CD4-positive, alpha-beta T cell (primary cell): ENCODE measurements around the gene SLCO2B1. TPM values are rescaled to one million over a fixed set of nuclear protein-coding genes. Genes with fewer than 3 reads are reported as not detected.

Experiments
- ATAC-seq: fragments of 200-7000 bp; cut with Tn5 transposase; one replicate; pipeline ENCODE4 v1.10.0; 2022; ENCODE audit warnings: mild to moderate bottlenecking; ENCODE audit not compliant: poor library complexity
- CTCF ChIA-PET: fragments of 350-600 bp; sonication (Branson Sonifier 250); formaldehyde crosslinking; loops from one replicate; lab custom pipeline; 2021; ENCODE audit warnings: antibody characterized with exemption, inconsistent platforms; lab: Charles Lee
- POLR2A ChIA-PET: fragments of 350-600 bp; sonication (Branson Sonifier 250); formaldehyde crosslinking; loops from one replicate; lab custom pipeline; 2021; ENCODE audit warnings: antibody characterized with exemption, inconsistent platforms; lab: Charles Lee
- DNase-seq, 14 experiments: peaks; one replicate each; pipeline ENCODE4 v3.0.0-alpha.2; 2013 to 2020; ENCODE audit warnings: mixed read lengths in 2 of 14
- H3K27ac ChIP-seq, 2 donors: one replicate each; pipeline versions ENCODE4 v1.5.1 to v1.7.0; 2013; ENCODE audit warnings: low read length in 2 of 2, low read depth in 1 of 2, mild to moderate bottlenecking in 1 of 2
- H3K27me3 ChIP-seq, 2 experiments: 1 replicate in 1 of 2; 2 replicates in 1 of 2; pipeline versions ENCODE4 v1.6.1 to v1.7.0; 2013; ENCODE audit warnings: low read length in 2 of 2, control low read depth in 1 of 2, mild to moderate bottlenecking in 1 of 2, moderate library complexity in 1 of 2; ENCODE audit not compliant: insufficient read depth in 2 of 2, control insufficient read depth in 1 of 2
- H3K36me3 ChIP-seq: one replicate; pipeline ENCODE4 v1.6.1; 2013; ENCODE audit warnings: low read length, control low read depth; ENCODE audit not compliant: insufficient read depth
- H3K4me1 ChIP-seq: one replicate; pipeline ENCODE4 v1.6.1; 2013; ENCODE audit warnings: low read length, control low read depth; ENCODE audit not compliant: insufficient read depth
- H3K4me3 ChIP-seq: one replicate; pipeline ENCODE4 v1.5.1; 2013; ENCODE audit warnings: mild to moderate bottlenecking, low read length, moderate library complexity
- H3K9me3 ChIP-seq, 2 experiments: 1 replicate in 1 of 2; 2 replicates in 1 of 2; pipeline versions ENCODE4 v1.6.1 to v1.7.0; 2013; ENCODE audit warnings: low read length in 2 of 2, mild to moderate bottlenecking in 2 of 2, control low read depth in 1 of 2, moderate library complexity in 1 of 2; ENCODE audit not compliant: control insufficient read depth in 1 of 2, insufficient read depth in 1 of 2
- H3K27ac Mint-ChIP-seq: one replicate; pipeline ENCODE4 v1.8.0; 2020; ENCODE audit warnings: mixed read lengths
- H3K27me3 Mint-ChIP-seq: one replicate; pipeline ENCODE4 v1.8.0; 2021; ENCODE audit warnings: mixed read lengths
- H3K36me3 Mint-ChIP-seq: one replicate; pipeline ENCODE4 v1.8.0; 2021; ENCODE audit warnings: low read depth, mixed read lengths
- H3K4me1 Mint-ChIP-seq: one replicate; pipeline ENCODE4 v1.8.0; 2021; ENCODE audit warnings: low read depth, mixed read lengths
- H3K4me3 Mint-ChIP-seq: one replicate; pipeline ENCODE4 v1.8.0; 2020; ENCODE audit warnings: mild to moderate bottlenecking, mixed read lengths
- H3K9me3 Mint-ChIP-seq: one replicate; pipeline ENCODE4 v1.8.0; 2020; ENCODE audit warnings: mixed read lengths
- CTCF ChIP-seq: fragments of 200-600 bp; IDR thresholded peaks from one replicate; pipeline ENCODE4 v1.8.0; 2022; ENCODE audit warnings: antibody characterized with exemption, mild to moderate bottlenecking
- intact Hi-C, 2 experiments: fragments of 100-400 bp; cut with DNase I in 1 of 2; cut with micrococcal nuclease in 1 of 2; formaldehyde crosslinking; loops; one replicate each; pipeline versions ENCODE4 v1.15.1 to v1.9.0; 2023 to 2025; cut with DNase I, micrococcal nuclease
- total RNA-seq, 174 experiments: library from RNA in 2 of 174; stranded (reverse) in 2 of 174; gene quantifications; one replicate each; pipeline ENCODE4 v1.2.3 and lab custom pipeline; 2021 to 2026

The SLCO2B1 gene
- total RNA-seq, 2 experiments from 2014 or later: not detected

GRCh38 chr11:75195167-75195962 is 44.5 kb downstream of the SLCO2B1 start:
- CTCF ChIA-PET: interaction anchor here (1.9 kb wide), 1 partner anchor 10 kb away, joined by 5 read pairs; no protein-coding TSS in a partner anchor
- Histone ChIP-seq H3K27me3 (peaks cover 0 to 2% of the 10 kb centered on the region in 2 experiments), H3K9me3 (no peaks in the 10 kb centered on the region), H3K36me3 (no peaks in the 10 kb centered on the region), H3K4me3 (no peak overlapping the region), H3K4me1 (no peaks in the 10 kb centered on the region), H3K27ac (no peak overlapping the region)
- intact Hi-C loops: no loop called here
- no peak for ATAC-seq
- POLR2A ChIA-PET: no interaction called here
- Mint-ChIP-seq H3K9me3 (no peaks in the 10 kb centered on the region), H3K27me3 (no peaks in the 10 kb centered on the region), H3K36me3 (no peaks in the 10 kb centered on the region), H3K27ac (no peak overlapping the region), H3K4me3 (no peak overlapping the region), H3K4me1 (no peaks in the 10 kb centered on the region)
- DNase-seq: no peak
- no peak for TF ChIP-seq CTCF

- H3K27me3 ChIP-seq: peaks cover 0 to 2% of the 10 kb centered on the region in 2 experiments
- H3K9me3 Mint-ChIP-seq: no peaks in the 10 kb centered on the region
- ChIA-PET POLR2A (no interaction called here), CTCF (interaction anchor here (1.3 kb wide), 1 partner anchor 9 kb away, joined by 4 read pairs; no protein-coding TSS in a partner anchor)
- H3K4me1 Mint-ChIP-seq: no peaks in the 10 kb centered on the region
- H3K4me3 ChIP-seq: no peak overlapping the region
- H3K27me3 Mint-ChIP-seq: no peaks in the 10 kb centered on the region
- H3K4me1 ChIP-seq: no peaks in the 10 kb centered on the region
- H3K9me3 ChIP-seq: no peaks in the 10 kb centered on the region
- H3K36me3 Mint-ChIP-seq: no peaks in the 10 kb centered on the region
- ATAC-seq (no peak), DNase-seq (no peak)
- H3K27ac ChIP-seq: no peak overlapping the region
- H3K4me3 Mint-ChIP-seq: no peak overlapping the region
- no peak overlapping the region for H3K27ac Mint-ChIP-seq
- no peaks in the 10 kb centered on the region for H3K36me3 ChIP-seq
- intact Hi-C loops: no loop called here
- TF ChIP-seq CTCF: no peak
Observed at GRCh38 chr11:75196426-75196825, 45.5 kb downstream of the SLCO2B1 start.

- CTCF ChIA-PET: no interaction called here
- Mint-ChIP-seq H3K36me3 (no peaks in the 10 kb centered on the region), H3K27ac (no peak overlapping the region), H3K9me3 (no peaks in the 10 kb centered on the region), H3K4me3 (no peak overlapping the region), H3K27me3 (no peaks in the 10 kb centered on the region), H3K4me1 (no peaks in the 10 kb centered on the region)
- no peak for TF ChIP-seq CTCF
- no peak for DNase-seq
- Histone ChIP-seq H3K9me3 (no peaks in the 10 kb centered on the region), H3K4me3 (no peak overlapping the region), H3K27ac (no peak overlapping the region), H3K4me1 (no peaks in the 10 kb centered on the region), H3K36me3 (no peaks in the 10 kb centered on the region), H3K27me3 (peaks cover 0 to 2% of the 10 kb centered on the region in 2 experiments)
- no peak for ATAC-seq
- intact Hi-C loops: no loop called here
- POLR2A ChIA-PET: no interaction called here
Observed at GRCh38 chr11:75197512-75198277, 46.8 kb downstream of the SLCO2B1 start.
